Osteoblast (primary cell): ENCODE results near the gene TLNRD1. TPM values are rescaled to one million over a fixed set of nuclear protein-coding genes. Genes with fewer than 3 reads are reported as not detected.

Experiments used
- DNase-seq: peaks from one replicate; pipeline ENCODE4 v3.0.0; 2011; ENCODE audit warnings: low spot score, mixed read lengths; ENCODE audit not compliant: insufficient read length; ENCODE audit errors: missing footprints
- H2AFZ ChIP-seq: 2 replicates; pipeline ENCODE4 v1.6.0; 2011; ENCODE audit warnings: mild to moderate bottlenecking, low read length
- H3K27ac ChIP-seq: 2 replicates; pipeline ENCODE4 v1.5.1; 2011; ENCODE audit warnings: mild to moderate bottlenecking, low read depth, low read length, moderate library complexity
- H3K27me3 ChIP-seq: 2 replicates; pipeline ENCODE4 v1.6.0; 2012; ENCODE audit warnings: mild to moderate bottlenecking, control low read depth, inconsistent platforms, low read length, moderate library complexity; ENCODE audit not compliant: insufficient read depth
- H3K36me3 ChIP-seq: 2 replicates; pipeline ENCODE4 v1.5.1; 2011; ENCODE audit warnings: mild to moderate bottlenecking, low read length, control low read depth, moderate library complexity; ENCODE audit not compliant: insufficient read depth
- H3K4me1 ChIP-seq: 2 replicates; pipeline ENCODE4 v1.5.1; 2011; ENCODE audit warnings: mild to moderate bottlenecking, low read length, control low read depth, moderate library complexity; ENCODE audit not compliant: insufficient read depth
- H3K4me2 ChIP-seq: 2 replicates; pipeline ENCODE4 v1.6.0; 2011; ENCODE audit warnings: mild to moderate bottlenecking, low read length; ENCODE audit not compliant: insufficient read depth
- H3K4me3 ChIP-seq: fragments of 200-600 bp; sonication (generic); 3 replicates; pipeline ENCODE4 v1.5.1; 2012; ENCODE audit warnings: mild to moderate bottlenecking, low read length, inconsistent platforms; ENCODE audit not compliant: insufficient read depth
- H3K79me2 ChIP-seq: 2 replicates; pipeline ENCODE4 v1.6.0; 2012; ENCODE audit warnings: mild to moderate bottlenecking, low read length, control low read depth, inconsistent platforms; ENCODE audit not compliant: insufficient read depth
- H3K9me3 ChIP-seq: 2 replicates; pipeline ENCODE4 v1.5.1; 2011; ENCODE audit warnings: low read depth, low read length, control low read depth
- H4K20me1 ChIP-seq: 2 replicates; pipeline ENCODE4 v1.6.0; 2012; ENCODE audit warnings: mild to moderate bottlenecking, low read length, control low read depth; ENCODE audit not compliant: insufficient read depth
- total RNA-seq: library from RNA; depleted of rRNA; stranded (reverse); fragments of >200 nt; gene quantifications from 2 replicates; pipeline ENCODE4 v1.2.3, GENCODE V29; 2012
- TF ChIP-seq, protein P1 (sequence below): IDR thresholded peaks from 2 replicates; pipeline ENCODE4 v1.5.1; 2011; ENCODE audit warnings: mild to moderate bottlenecking, low read depth, low read length, moderate library complexity; ENCODE audit errors: extremely low read depth

The TLNRD1 gene
- total RNA-seq, 1 donor, result 7.6 TPM

DNA sequence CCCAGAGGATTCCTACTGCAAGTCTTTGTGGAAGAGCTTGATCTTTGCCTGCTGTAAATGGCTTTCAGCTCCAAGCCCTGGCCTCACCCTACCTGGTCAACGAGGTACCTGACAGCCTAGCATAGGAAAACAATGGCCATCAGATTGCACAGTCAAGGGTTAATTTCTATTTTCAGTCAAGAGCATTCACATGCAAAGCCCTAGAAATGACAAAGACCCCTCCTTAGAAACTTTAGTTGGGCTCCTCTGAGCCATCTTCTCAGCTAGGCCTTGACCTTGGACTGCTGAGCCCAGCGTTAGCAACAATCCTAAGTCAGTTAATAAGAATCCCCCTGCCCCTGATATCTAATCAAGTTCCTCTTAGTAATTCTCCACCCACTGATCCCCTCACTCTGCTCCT, 29.6 kb upstream of the TLNRD1 start:
- H4K20me1 ChIP-seq, result peaks cover 7% of the 10 kb centered on the region
- H3K4me1 ChIP-seq, result peaks cover 3% of the 10 kb centered on the region
- H3K4me2 ChIP-seq, result no peak overlapping the region
- H3K79me2 ChIP-seq, result peaks cover 8% of the 10 kb centered on the region
- H3K36me3 ChIP-seq, result peaks cover 4% of the 10 kb centered on the region
- H3K27me3 ChIP-seq, result no peaks in the 10 kb centered on the region
- TF ChIP-seq, protein P1, sequence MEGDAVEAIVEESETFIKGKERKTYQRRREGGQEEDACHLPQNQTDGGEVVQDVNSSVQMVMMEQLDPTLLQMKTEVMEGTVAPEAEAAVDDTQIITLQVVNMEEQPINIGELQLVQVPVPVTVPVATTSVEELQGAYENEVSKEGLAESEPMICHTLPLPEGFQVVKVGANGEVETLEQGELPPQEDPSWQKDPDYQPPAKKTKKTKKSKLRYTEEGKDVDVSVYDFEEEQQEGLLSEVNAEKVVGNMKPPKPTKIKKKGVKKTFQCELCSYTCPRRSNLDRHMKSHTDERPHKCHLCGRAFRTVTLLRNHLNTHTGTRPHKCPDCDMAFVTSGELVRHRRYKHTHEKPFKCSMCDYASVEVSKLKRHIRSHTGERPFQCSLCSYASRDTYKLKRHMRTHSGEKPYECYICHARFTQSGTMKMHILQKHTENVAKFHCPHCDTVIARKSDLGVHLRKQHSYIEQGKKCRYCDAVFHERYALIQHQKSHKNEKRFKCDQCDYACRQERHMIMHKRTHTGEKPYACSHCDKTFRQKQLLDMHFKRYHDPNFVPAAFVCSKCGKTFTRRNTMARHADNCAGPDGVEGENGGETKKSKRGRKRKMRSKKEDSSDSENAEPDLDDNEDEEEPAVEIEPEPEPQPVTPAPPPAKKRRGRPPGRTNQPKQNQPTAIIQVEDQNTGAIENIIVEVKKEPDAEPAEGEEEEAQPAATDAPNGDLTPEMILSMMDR, result no peak
- no peak overlapping the region for H2AFZ ChIP-seq
- H3K4me3 ChIP-seq, result no peak overlapping the region
- no peak overlapping the region for H3K27ac ChIP-seq
- DNase-seq, result no peak
- H3K9me3 ChIP-seq, result no peaks in the 10 kb centered on the region

DNA sequence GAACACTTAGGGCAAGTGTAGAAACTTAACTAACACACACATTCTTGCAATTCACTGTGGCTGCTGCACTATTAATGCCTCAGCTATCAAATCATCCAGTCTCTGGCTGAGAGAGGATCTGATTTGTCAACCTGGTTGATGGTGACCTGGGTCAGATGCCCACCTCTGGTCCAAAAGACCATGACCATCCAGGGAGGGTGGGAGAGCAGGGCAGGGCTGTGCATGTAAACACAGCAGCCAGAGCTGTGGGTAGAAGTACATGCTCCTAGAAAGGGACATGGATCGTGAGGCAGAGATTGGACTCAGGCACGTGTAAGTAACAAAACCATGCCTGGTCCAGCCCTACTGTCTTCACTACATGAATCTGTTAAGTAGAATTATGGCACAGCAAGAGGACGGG, 28.4 kb upstream of the TLNRD1 start:
- peaks cover 6% of the 10 kb centered on the region for H3K36me3 ChIP-seq
- no peak overlapping the region for H3K4me2 ChIP-seq
- H3K4me3 ChIP-seq, result no peak overlapping the region
- TF ChIP-seq, protein P1, result no peak
- no peaks in the 10 kb centered on the region for H3K27me3 ChIP-seq
- peaks cover 3% of the 10 kb centered on the region for H3K4me1 ChIP-seq
- H4K20me1 ChIP-seq, result peaks cover 17% of the 10 kb centered on the region
- DNase-seq, result no peak
- no peak overlapping the region for H3K27ac ChIP-seq
- H3K9me3 ChIP-seq, result no peaks in the 10 kb centered on the region
- peaks cover 18% of the 10 kb centered on the region for H3K79me2 ChIP-seq
- H2AFZ ChIP-seq, result no peak overlapping the region

DNA sequence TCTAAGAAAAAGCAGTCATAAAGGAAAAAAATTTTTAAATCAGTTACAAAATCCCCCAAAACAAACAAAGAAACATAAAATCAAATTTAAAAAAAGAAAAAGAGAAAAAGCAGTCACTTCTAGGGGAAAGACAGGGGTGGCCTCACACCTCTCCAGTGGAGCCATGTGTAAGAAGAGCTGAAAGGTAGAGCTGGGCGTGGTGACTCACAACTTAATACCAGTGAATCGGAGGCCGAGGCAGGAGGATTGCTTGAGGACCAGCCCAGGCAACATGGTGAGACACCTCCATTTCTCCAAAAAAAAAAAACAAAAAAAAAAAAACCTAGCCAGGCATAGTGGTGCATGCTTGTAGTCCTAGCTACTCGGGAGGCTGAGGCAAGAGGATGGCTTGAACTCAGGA, 25.8 kb upstream of the TLNRD1 start:
- peaks cover 16% of the 10 kb centered on the region for H4K20me1 ChIP-seq
- no peak overlapping the region for H3K4me3 ChIP-seq
- H3K27ac ChIP-seq, result no peak overlapping the region
- DNase-seq, result no peak
- peaks cover 28% of the 10 kb centered on the region for H3K36me3 ChIP-seq
- H3K79me2 ChIP-seq, result peaks cover 29% of the 10 kb centered on the region
- TF ChIP-seq, protein P1, result no peak
- H3K4me1 ChIP-seq, result peaks cover 4% of the 10 kb centered on the region
- no peak overlapping the region for H2AFZ ChIP-seq
- no peaks in the 10 kb centered on the region for H3K27me3 ChIP-seq
- H3K9me3 ChIP-seq, result no peaks in the 10 kb centered on the region
- H3K4me2 ChIP-seq, result no peak overlapping the region

DNA sequence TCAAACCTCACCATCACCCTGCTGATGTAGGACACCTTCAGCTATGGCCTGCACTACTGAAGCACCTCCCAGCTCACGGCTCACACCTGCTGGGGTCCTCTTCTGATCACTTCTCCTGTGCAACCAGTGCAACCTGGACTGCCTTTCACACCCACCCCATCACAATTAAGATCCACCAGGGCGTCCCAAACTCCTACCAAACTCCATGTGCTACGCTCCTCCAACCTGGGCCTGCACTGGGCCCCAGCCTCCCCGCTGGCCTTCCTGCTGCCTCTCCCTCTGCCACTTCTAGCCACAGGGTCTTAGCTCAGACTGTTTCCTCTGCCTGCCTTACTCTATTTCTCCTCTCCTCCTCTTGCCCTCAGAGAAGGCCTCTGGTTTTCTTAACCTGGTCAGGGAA, 23.9 kb upstream of the TLNRD1 start:
- Histone ChIP-seq H2AFZ (no peak overlapping the region), H3K27ac (no peak overlapping the region), H3K4me1 (peaks cover 3% of the 10 kb centered on the region), H3K4me2 (no peak overlapping the region), H3K36me3 (peaks cover 35% of the 10 kb centered on the region), H4K20me1 (peaks cover 11% of the 10 kb centered on the region), H3K9me3 (no peaks in the 10 kb centered on the region), H3K27me3 (no peaks in the 10 kb centered on the region), H3K79me2 (peaks cover 33% of the 10 kb centered on the region), H3K4me3 (no peak overlapping the region)
- no peak for DNase-seq
- TF ChIP-seq, protein P1, result no peak
